Esophagus (tissue), 2 donors: ENCODE measurements around the gene CBX7. TPM values are rescaled to one million over a fixed set of nuclear protein-coding genes. Genes with fewer than 3 reads are reported as not detected.

ENCODE experiments used
- H3K27ac ChIP-seq, 2 donors: one replicate each; pipeline ENCODE4 v1.5.1; 2013; ENCODE audit warnings: low read depth in 2 of 2, mild to moderate bottlenecking in 2 of 2, inconsistent platforms in 1 of 2, low read length in 1 of 2, moderate library complexity in 1 of 2
- H3K27me3 ChIP-seq, 2 donors: one replicate each; pipeline ENCODE4 v1.6.1; 2013; ENCODE audit warnings: low read length in 2 of 2, control low read depth in 1 of 2, mild to moderate bottlenecking in 1 of 2; ENCODE audit not compliant: insufficient read depth in 2 of 2, control insufficient read depth in 1 of 2
- H3K36me3 ChIP-seq, 2 donors: one replicate each; pipeline ENCODE4 v1.6.1; 2013; ENCODE audit warnings: low read length in 1 of 2; ENCODE audit not compliant: control insufficient read depth in 2 of 2, insufficient read depth in 2 of 2
- H3K4me1 ChIP-seq, 2 donors: one replicate each; pipeline ENCODE4 v1.6.1; 2013; ENCODE audit warnings: low read length in 1 of 2; ENCODE audit not compliant: control insufficient read depth in 2 of 2, insufficient read depth in 2 of 2
- H3K4me3 ChIP-seq, 2 donors: one replicate each; pipeline ENCODE4 v1.5.1; 2013; ENCODE audit warnings: low read length in 2 of 2, mild to moderate bottlenecking in 2 of 2, low read depth in 1 of 2, moderate library complexity in 1 of 2
- H3K9me3 ChIP-seq, 2 donors: one replicate each; pipeline ENCODE4 v1.6.1; 2013; ENCODE audit warnings: mild to moderate bottlenecking in 2 of 2, low read depth in 1 of 2, low read length in 1 of 2, moderate library complexity in 1 of 2; ENCODE audit not compliant: control insufficient read depth in 2 of 2, insufficient read depth in 1 of 2
- WGBS, 2 donors: extraction: QIAGEN DNeasy Blood & Tissue Kit; methylation state at CpG; one replicate each; pipeline ENCODE4 v1.1.7; 2013; 5-methylcytosine and 5-hydroxymethylcytosine counted together
- polyA plus RNA-seq, 2 donors: library from polyadenylated mRNA; stranded (reverse); fragments of 200-250 nt; gene quantifications; one replicate each; pipeline ENCODE4 v1.2.3, GENCODE V29; 2013
- donor health status: healthy with polysubstance abuse.
- donor health status: Bipolar disorder and iron deficiency.

CBX7 gene
- 10 to 100 TPM; 12.2 to 19.1 TPM for polyA plus RNA-seq

- Histone ChIP-seq H3K9me3 (no peaks in the 10 kb centered on the region), H3K36me3 (peaks cover 0 to 3% of the 10 kb centered on the region in 2 donors), H3K4me1 (peaks cover 6 to 13% of the 10 kb centered on the region in 2 donors), H3K4me3 (peak within 1 kb of the TSS; percentile 70 to 78), H3K27me3 (no peaks in the 10 kb centered on the region), H3K27ac (peak within 1 kb of the TSS; percentile 90 to 93)
- 1% methylated on average over 67 to 98 of the region's 98 CpGs for WGBS, 2 donors
These were observed at the start of gene CBX7 for GRCh38 chr22:39152511-39153219. Gene CBX7, minus strand, starts transcription at chr22:39152680. Its CDS starts 236 bp downstream, at chr22:39152444.

- WGBS, 2 donors = 93 to 94% methylated on average over 5 of the region's 5 CpGs
- H3K27me3 ChIP-seq = no peaks in the 10 kb centered on the region
- H3K9me3 ChIP-seq = no peaks in the 10 kb centered on the region
- no peak overlapping the region for H3K27ac ChIP-seq
- H3K4me3 ChIP-seq = no peak overlapping the region
- no peaks in the 10 kb centered on the region for H3K36me3 ChIP-seq
- H3K4me1 ChIP-seq = no peaks in the 10 kb centered on the region
These were observed 45.1 kb upstream of the CBX7 start for GRCh38 chr22:39197578-39197977.

GRCh38 chr22:39194098-39194497 lies 41.6 kb upstream of the CBX7 start:
- WGBS, 2 donors = 24 to 83% methylated on average over 1 of the region's 1 CpG
- H3K4me1 ChIP-seq = no peaks in the 10 kb centered on the region
- no peaks in the 10 kb centered on the region for H3K27me3 ChIP-seq
- H3K27ac ChIP-seq = no peak overlapping the region
- H3K9me3 ChIP-seq = no peaks in the 10 kb centered on the region
- H3K36me3 ChIP-seq = no peaks in the 10 kb centered on the region
- no peak overlapping the region for H3K4me3 ChIP-seq

GRCh38 chr22:39188809-39189208 lies 36.3 kb upstream of the CBX7 start:
- 77 to 90% methylated on average over 9 to 10 of the region's 10 CpGs for WGBS, 2 donors

GRCh38 chr22:39185601-39186012 lies 33.1 kb upstream of the CBX7 start:
- H3K36me3 ChIP-seq = no peaks in the 10 kb centered on the region
- H3K9me3 ChIP-seq = peaks cover 7% of the 10 kb centered on the region in 2 donors
- no peaks in the 10 kb centered on the region for H3K27me3 ChIP-seq
- H3K4me1 ChIP-seq = peaks cover 0 to 3% of the 10 kb centered on the region in 2 donors
- WGBS, 2 donors = 31 to 54% methylated on average over 11 of the region's 11 CpGs
- no peak overlapping the region for H3K4me3 ChIP-seq
- H3K27ac ChIP-seq = peak overlapping the region in 1 of 2 donors; percentile 26

More at GRCh38 chr22:39188809-39189208, 36.3 kb upstream of the CBX7 start:
- no peak overlapping the region for H3K27ac ChIP-seq
- H3K36me3 ChIP-seq = no peaks in the 10 kb centered on the region
- no peaks in the 10 kb centered on the region for H3K27me3 ChIP-seq
- H3K9me3 ChIP-seq = no peaks in the 10 kb centered on the region
- no peak overlapping the region for H3K4me3 ChIP-seq
- peaks cover 0 to 3% of the 10 kb centered on the region in 2 donors for H3K4me1 ChIP-seq

GRCh38 chr22:39184586-39185577 lies 32.4 kb upstream of the CBX7 start:
- H3K36me3 ChIP-seq = no peaks in the 10 kb centered on the region
- 72 to 75% methylated on average over 23 of the region's 23 CpGs for WGBS, 2 donors
- H3K9me3 ChIP-seq = peaks cover 7% of the 10 kb centered on the region in 2 donors
- H3K27ac ChIP-seq = peak overlapping the region; percentile 14 to 26
- no peak overlapping the region for H3K4me3 ChIP-seq
- peaks cover 0 to 3% of the 10 kb centered on the region in 2 donors for H3K4me1 ChIP-seq
- no peaks in the 10 kb centered on the region for H3K27me3 ChIP-seq

- Histone ChIP-seq H3K4me3 (no peak overlapping the region), H3K27ac (no peak overlapping the region), H3K4me1 (peaks cover 0 to 5% of the 10 kb centered on the region in 2 donors), H3K36me3 (no peaks in the 10 kb centered on the region), H3K9me3 (peaks cover 7% of the 10 kb centered on the region in 2 donors), H3K27me3 (no peaks in the 10 kb centered on the region)
- WGBS, 2 donors = 68 to 74% methylated on average over 13 of the region's 13 CpGs
These were observed 31.6 kb upstream of the CBX7 start for GRCh38 chr22:39183991-39184585.

- 83 to 86% methylated on average over 6 of the region's 6 CpGs for WGBS, 2 donors
- Histone ChIP-seq H3K36me3 (no peaks in the 10 kb centered on the region), H3K27me3 (no peaks in the 10 kb centered on the region), H3K27ac (no peak overlapping the region), H3K9me3 (peaks cover 7% of the 10 kb centered on the region in 2 donors), H3K4me1 (peaks cover 0 to 5% of the 10 kb centered on the region in 2 donors), H3K4me3 (no peak overlapping the region)
These were observed 30.1 kb upstream of the CBX7 start for GRCh38 chr22:39182478-39183030.

- H3K4me3 ChIP-seq = no peak overlapping the region
- WGBS, 2 donors = 94 to 97% methylated on average over 5 of the region's 5 CpGs
- H3K36me3 ChIP-seq = no peaks in the 10 kb centered on the region
- peaks cover 0 to 5% of the 10 kb centered on the region in 2 donors for H3K4me1 ChIP-seq
- H3K9me3 ChIP-seq = peaks cover 7% of the 10 kb centered on the region in 2 donors
- H3K27me3 ChIP-seq = no peaks in the 10 kb centered on the region
- H3K27ac ChIP-seq = no peak overlapping the region
These were observed 29.3 kb upstream of the CBX7 start for GRCh38 chr22:39181778-39182177.
